Gastrocnemius medialis (tissue), 4 donors: Measurements from ENCODE around the gene CC2D2B. TPM values are rescaled to one million over a fixed set of nuclear protein-coding genes. Genes with fewer than 3 reads are reported as not detected.

ENCODE experiments used
- ATAC-seq, 2 donors: fragments of 150-250 bp; one replicate each; pipeline ENCODE4 v1.9.1; 2016
- DNase-seq, 2 donors: peaks; one replicate each; pipeline ENCODE4 v3.0.0-alpha.2; 2019
- H3K27ac ChIP-seq, 4 donors: fragments of 200-600 bp; sonication (generic); 1 replicate in 1 of 4; 2 replicates in 3 of 4; pipeline ENCODE4 v1.5.1; 2016 to 2018; ENCODE audit warnings: mild to moderate bottlenecking in 2 of 4, moderate library complexity in 1 of 4
- H3K27me3 ChIP-seq, 3 donors: fragments of 200-600 bp; sonication (generic) in 2 of 3; 1 replicate in 1 of 3; 2 replicates in 2 of 3; pipeline versions ENCODE4 v1.5.1 to v1.6.0; 2016 to 2019; ENCODE audit warnings: mild to moderate bottlenecking in 1 of 3, moderate library complexity in 1 of 3
- H3K36me3 ChIP-seq, 2 donors: fragments of 200-600 bp; sonication (generic) in 1 of 2; one replicate each; pipeline ENCODE4 v1.5.1; 2017 to 2018
- H3K4me1 ChIP-seq, 2 donors: fragments of 200-600 bp; sonication (generic) in 1 of 2; one replicate each; pipeline ENCODE4 v1.5.1; 2016 to 2017; ENCODE audit warnings: mild to moderate bottlenecking in 2 of 2
- H3K4me3 ChIP-seq, 4 donors: fragments of 200-600 bp; sonication (generic) in 3 of 4; 1 replicate in 1 of 4; 2 replicates in 3 of 4; pipeline ENCODE4 v1.5.1; 2016 to 2019; ENCODE audit warnings: mild to moderate bottlenecking in 2 of 4
- H3K9me3 ChIP-seq, 3 donors: fragments of 200-600 bp; sonication (generic) in 2 of 3; 1 replicate in 1 of 3; 2 replicates in 2 of 3; pipeline ENCODE4 v1.5.1; 2016 to 2019
- CTCF ChIP-seq, 5 experiments: fragments of 450-650 bp in 3 of 5; fragments of 200-600 bp in 2 of 5; sonication (generic) in 2 of 5; IDR thresholded peaks in 4 of 5; conservative IDR thresholded peaks in 1 of 5; 1 replicate in 4 of 5; 2 replicates in 1 of 5; pipeline ENCODE4 v1.5.1; 2016 to 2019; ENCODE audit warnings: antibody characterized with exemption in 5 of 5, mild to moderate bottlenecking in 3 of 5, moderate library complexity in 3 of 5
- POLR2A ChIP-seq, 2 donors: fragments of 450-650 bp; IDR thresholded peaks; one replicate each; pipeline ENCODE4 v1.6.1; 2017; ENCODE audit warnings: antibody characterized with exemption in 2 of 2, mild to moderate bottlenecking in 2 of 2, moderate library complexity in 2 of 2
- in situ Hi-C, 4 donors: fragments of 200-750 bp; cut with MboI; loops; one replicate each; pipeline versions ENCODE4 v1.15.0 to v1.8.0; 2017; ENCODE audit warnings: low sequenced_read_pairs in 4 of 4
- intact Hi-C: fragments of 100-400 bp; cut with DNase I; formaldehyde crosslinking; loops from one replicate; pipeline ENCODE4 v1.15.1; 2023; ENCODE audit warnings: low total_unique reads
- total RNA-seq, 4 donors: library from RNA; depleted of rRNA; stranded (reverse); fragments of >200 nt; gene quantifications; one replicate each; pipeline versions ENCODE4 v1.1.0 to v1.2.3, GENCODE V29; 2016

The CC2D2B gene
- total RNA-seq, 4 donors from 2014 or later, result 0.13 to 0.36 (median 0.31) TPM; not detected in 1

GRCh38 chr10:96014473-96015102 is 106.8 kb downstream of the CC2D2B start:
- H3K27ac ChIP-seq, result no peak overlapping the region
- no peaks in the 10 kb centered on the region for H3K9me3 ChIP-seq
- TF ChIP-seq POLR2A (IDR thresholded peaks at IDR 0.05) (no peak), CTCF (IDR thresholded peaks at IDR 0.05 in 4 of 5, conservative IDR thresholded peaks at IDR 0.05 in 1 of 5) (no peak)
- intact Hi-C loops (no loop called here), in situ Hi-C loops (loop anchor here in 1 of 4 donors (10.0 kb wide), 1 partner anchor 280 kb away; no protein-coding TSS in a partner anchor)
- no peaks in the 10 kb centered on the region for H3K27me3 ChIP-seq
- no peaks in the 10 kb centered on the region for H3K36me3 ChIP-seq
- no peak overlapping the region for H3K4me3 ChIP-seq
- H3K4me1 ChIP-seq, result no peaks in the 10 kb centered on the region
- ATAC-seq (no peak), DNase-seq (no peak)

- DNase-seq (no peak), ATAC-seq (peak; percentile 74 to 87)
- in situ Hi-C loops (loop anchor here in 1 of 4 donors (10.0 kb wide), 1 partner anchor 278 kb away; no protein-coding TSS in a partner anchor), intact Hi-C loops (loop anchor here (1.0 to 2.0 kb wide), 2 partner anchors 26 to 276 kb away; partner anchors contain the start of gene CCNJ)
- no peaks in the 10 kb centered on the region for H3K36me3 ChIP-seq
- no peaks in the 10 kb centered on the region for H3K27me3 ChIP-seq
- no peaks in the 10 kb centered on the region for H3K9me3 ChIP-seq
- H3K27ac ChIP-seq, result no peak overlapping the region
- no peak overlapping the region for H3K4me3 ChIP-seq
- TF ChIP-seq CTCF (IDR thresholded peaks at IDR 0.05 in 4 of 5, conservative IDR thresholded peaks at IDR 0.05 in 1 of 5) (peak; percentile 42 to 81 (median 60)), POLR2A (IDR thresholded peaks at IDR 0.05) (no peak)
- no peaks in the 10 kb centered on the region for H3K4me1 ChIP-seq
These were observed 109.5 kb downstream of the CC2D2B start for GRCh38 chr10:96017191-96017687.

- Histone ChIP-seq H3K36me3 (no peaks in the 10 kb centered on the region), H3K27me3 (no peaks in the 10 kb centered on the region), H3K4me1 (no peaks in the 10 kb centered on the region), H3K4me3 (no peak overlapping the region), H3K9me3 (no peaks in the 10 kb centered on the region), H3K27ac (no peak overlapping the region)
- TF ChIP-seq POLR2A (IDR thresholded peaks at IDR 0.05), result no peak
- no peak for TF ChIP-seq CTCF (IDR thresholded peaks at IDR 0.05 in 4 of 5, conservative IDR thresholded peaks at IDR 0.05 in 1 of 5)
- in situ Hi-C loops (no loop called here), intact Hi-C loops (no loop called here)
- ATAC-seq (no peak), DNase-seq (no peak)
These were observed 113.6 kb downstream of the CC2D2B start for GRCh38 chr10:96021332-96021731.

GRCh38 chr10:96022739-96023138 is 115.0 kb downstream of the CC2D2B start:
- DNase-seq, result no peak
- no peaks in the 10 kb centered on the region for H3K4me1 ChIP-seq
- H3K4me3 ChIP-seq, result no peak overlapping the region
- TF ChIP-seq POLR2A (IDR thresholded peaks at IDR 0.05), result no peak
- TF ChIP-seq CTCF (IDR thresholded peaks at IDR 0.05 in 4 of 5, conservative IDR thresholded peaks at IDR 0.05 in 1 of 5), result no peak
- H3K36me3 ChIP-seq, result no peaks in the 10 kb centered on the region
- intact Hi-C loops, result no loop called here
- H3K27ac ChIP-seq, result no peak overlapping the region
- H3K27me3 ChIP-seq, result no peaks in the 10 kb centered on the region
- in situ Hi-C loops, result no loop called here
- no peak for ATAC-seq
- H3K9me3 ChIP-seq, result no peaks in the 10 kb centered on the region
